Measurements from ENCODE around the gene SLC5A1. TPM values are rescaled to one million over a fixed set of nuclear protein-coding genes. Genes with fewer than 3 reads are reported as not detected.

SLC5A1 gene
- total and polyA plus RNA-seq, 2 donors (not counting 1 experiment from before 2014, with no cell fraction given) = not detected

DNA sequence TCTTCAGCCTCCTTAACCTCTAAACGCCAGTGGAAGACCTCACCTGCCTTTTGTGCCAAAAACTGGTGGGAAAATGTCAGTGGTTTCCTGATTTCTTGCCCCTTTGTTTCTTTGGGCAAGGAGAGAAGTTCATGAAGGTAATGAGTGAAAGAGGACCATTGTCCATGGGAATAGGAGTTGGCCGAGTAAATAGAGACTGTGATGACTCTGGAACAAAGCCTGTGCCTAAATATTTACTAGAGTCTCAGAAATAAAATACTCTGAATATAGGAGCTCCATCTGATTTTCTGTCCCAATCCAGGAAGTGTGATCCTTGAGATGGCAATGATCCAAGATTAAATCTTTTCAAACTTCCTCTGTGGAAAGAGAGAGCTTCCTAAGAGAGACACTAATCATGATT is 12.0 kb downstream of the SLC5A1 start:
- H3K36me3 ChIP-seq (replicated peaks in 1 of 2; ENCODE audit: control extremely low read depth in 1 of 2, control insufficient read depth in 1 of 2, extremely low read depth in 1 of 2, insufficient read depth in 2 of 2, low read length in 1 of 2) = no peaks in the 10 kb centered on the region
- H3K4me1 Mint-ChIP-seq = no peaks in the 10 kb centered on the region
- H3K4me2 ChIP-seq (replicated peaks; ENCODE audit: low read depth, low read length, poor library complexity, severe bottlenecking) = no peak overlapping the region
- H3K27ac ChIP-seq (ENCODE audit: low read length in 2 of 2) = no peak overlapping the region
- H3K9me3 Mint-ChIP-seq (ENCODE audit: insufficient read depth) = no peaks in the 10 kb centered on the region
- H3K4me3 ChIP-seq (ENCODE audit: control extremely low read depth in 1 of 5, extremely low read depth in 1 of 5, insufficient read depth in 1 of 5, low read depth in 2 of 5, low read length in 4 of 5) = no peak overlapping the region
- ChIA-PET CTCF (no interaction called here), POLR2A (no interaction called here)
- no peak for ATAC-seq (ENCODE audit: low read depth)
- no peak overlapping the region for H3K9ac ChIP-seq (ENCODE audit: low read length)
- peaks cover 23% of the 10 kb centered on the region for H3K27me3 Mint-ChIP-seq
- H4K20me1 ChIP-seq (ENCODE audit: control insufficient read depth, insufficient read depth, low read length, poor library complexity, severe bottlenecking) = no peaks in the 10 kb centered on the region
- WGBS (ENCODE audit: insufficient coverage) = 91% methylated on average over 1 of the region's 2 CpGs
- H3K79me2 ChIP-seq (ENCODE audit: control insufficient read depth, insufficient read depth, low read length) = no peaks in the 10 kb centered on the region
- peaks cover 0 to 4% (median under 1%) of the 10 kb centered on the region in 4 experiments for H3K27me3 ChIP-seq (replicated peaks in 1 of 4; ENCODE audit: control extremely low read depth in 1 of 4, control insufficient read depth in 3 of 4, insufficient read depth in 4 of 4, low read length in 3 of 4)
- TF ChIP-seq CTCF (IDR thresholded peaks at IDR 0.05) (no peak), EZH2 (IDR thresholded peaks at IDR 0.05; ENCODE audit: borderline replicate concordance, insufficient read depth, low read depth, low read length, poor library complexity, severe bottlenecking) (no peak)
- no peak overlapping the region for H3K4me3 Mint-ChIP-seq
- intact Hi-C loops (cut with micrococcal nuclease) = no loop called here
- DNase-seq = no peak
- H3K4me1 ChIP-seq (ENCODE audit: control insufficient read depth in 2 of 2, insufficient read depth in 2 of 2, low read length in 2 of 2) = no peaks in the 10 kb centered on the region
- H3K9me3 ChIP-seq (ENCODE audit: control extremely low read depth in 1 of 3, control insufficient read depth in 2 of 3, insufficient read depth in 1 of 3, low read length in 2 of 3) = no peaks in the 10 kb centered on the region
- no peak overlapping the region for H2AFZ ChIP-seq (ENCODE audit: insufficient read depth, low read depth, low read length, poor library complexity, severe bottlenecking)
- H3K27ac Mint-ChIP-seq = no peak overlapping the region

- H3K27ac ChIP-seq (ENCODE audit: low read length in 2 of 2) = no peak overlapping the region
- H3K9me3 Mint-ChIP-seq (ENCODE audit: insufficient read depth) = peaks cover 3% of the 10 kb centered on the region
- no peaks in the 10 kb centered on the region for H3K36me3 ChIP-seq (replicated peaks in 1 of 2; ENCODE audit: control extremely low read depth in 1 of 2, control insufficient read depth in 1 of 2, extremely low read depth in 1 of 2, insufficient read depth in 2 of 2, low read length in 1 of 2)
- H3K4me1 ChIP-seq (ENCODE audit: control insufficient read depth in 2 of 2, insufficient read depth in 2 of 2, low read length in 2 of 2) = no peaks in the 10 kb centered on the region
- intact Hi-C loops (cut with micrococcal nuclease) = no loop called here
- no peak for DNase-seq
- no peak overlapping the region for H3K27ac Mint-ChIP-seq
- no peak overlapping the region for H3K4me2 ChIP-seq (replicated peaks; ENCODE audit: low read depth, low read length, poor library complexity, severe bottlenecking)
- H3K27me3 ChIP-seq (replicated peaks in 1 of 4; ENCODE audit: control extremely low read depth in 1 of 4, control insufficient read depth in 3 of 4, insufficient read depth in 4 of 4, low read length in 3 of 4) = peaks cover 0 to 2% (median 0%) of the 10 kb centered on the region in 4 experiments
- no peak overlapping the region for H3K9ac ChIP-seq (ENCODE audit: low read length)
- H3K79me2 ChIP-seq (ENCODE audit: control insufficient read depth, insufficient read depth, low read length) = no peaks in the 10 kb centered on the region
- CTCF ChIA-PET = no interaction called here
- peaks cover 0 to 5% (median 0%) of the 10 kb centered on the region in 3 donors for H3K9me3 ChIP-seq (ENCODE audit: control extremely low read depth in 1 of 3, control insufficient read depth in 2 of 3, insufficient read depth in 1 of 3, low read length in 2 of 3)
- no peak overlapping the region for H3K4me3 Mint-ChIP-seq
- POLR2A ChIA-PET = no interaction called here
- WGBS (ENCODE audit: insufficient coverage) = 79% methylated on average over 3 of the region's 3 CpGs
- peaks cover 27% of the 10 kb centered on the region for H3K27me3 Mint-ChIP-seq
- no peaks in the 10 kb centered on the region for H4K20me1 ChIP-seq (ENCODE audit: control insufficient read depth, insufficient read depth, low read length, poor library complexity, severe bottlenecking)
- no peak for TF ChIP-seq CTCF (IDR thresholded peaks at IDR 0.05)
- no peak for TF ChIP-seq EZH2 (IDR thresholded peaks at IDR 0.05; ENCODE audit: borderline replicate concordance, insufficient read depth, low read depth, low read length, poor library complexity, severe bottlenecking)
- no peaks in the 10 kb centered on the region for H3K4me1 Mint-ChIP-seq
- H2AFZ ChIP-seq (ENCODE audit: insufficient read depth, low read depth, low read length, poor library complexity, severe bottlenecking) = no peak overlapping the region
- ATAC-seq (ENCODE audit: low read depth) = no peak
- H3K4me3 ChIP-seq (ENCODE audit: control extremely low read depth in 1 of 5, extremely low read depth in 1 of 5, insufficient read depth in 1 of 5, low read depth in 2 of 5, low read length in 4 of 5) = no peak overlapping the region
These were observed 15.7 kb downstream of the SLC5A1 start for GRCh38 chr22:32058656-32059260.
